Stimulated activated CD8-positive, alpha-beta memory T cell treated with anti-CD3 and anti-CD28 coated beads, Interleukin-15, amount 100 ng/mL, for 4 hours (primary cell): ENCODE measurements around the gene MAP3K13.

Experiments
- DNase-seq, 2 donors: peaks; one replicate each; pipeline ENCODE4 v3.0.0-alpha.2; 2020; ENCODE audit warnings: low read depth in 2 of 2

The MAP3K13 gene

GRCh38 chr3:185508335-185508991, 145.5 kb downstream of the MAP3K13 start:
- DNase-seq: no peak

- DNase-seq: no peak
Measured at GRCh38 chr3:185511711-185512110, 148.8 kb downstream of the MAP3K13 start.

GRCh38 chr3:185517387-185518130, 154.6 kb downstream of the MAP3K13 start:
- DNase-seq: no peak

GRCh38 chr3:185519021-185519420, 156.1 kb downstream of the MAP3K13 start:
- no peak for DNase-seq

GRCh38 chr3:185521349-185522138, 158.6 kb downstream of the MAP3K13 start:
- DNase-seq: no peak

- no peak for DNase-seq
Measured at GRCh38 chr3:185526349-185526951, 163.5 kb downstream of the MAP3K13 start.

- no peak for DNase-seq
Measured at GRCh38 chr3:185527364-185527763, 164.4 kb downstream of the MAP3K13 start.

- no peak for DNase-seq
Measured at GRCh38 chr3:185528532-185528931, 165.6 kb downstream of the MAP3K13 start.

GRCh38 chr3:185530856-185531255, 167.9 kb downstream of the MAP3K13 start:
- no peak for DNase-seq

- DNase-seq: no peak
Measured at GRCh38 chr3:185532901-185533300, 170.0 kb downstream of the MAP3K13 start.

GRCh38 chr3:185534511-185534910, 171.6 kb downstream of the MAP3K13 start:
- DNase-seq: no peak

- no peak for DNase-seq
Measured at GRCh38 chr3:185537369-185537970, 174.5 kb downstream of the MAP3K13 start.
